K562 (cell line): Measurements from ENCODE around the gene EXOG. TPM values are rescaled to one million over a fixed set of nuclear protein-coding genes. Genes with fewer than 3 reads are reported as not detected.

Source experiments
- CHD1 ChIP-seq: fragments of 200-600 bp; sonication (generic); IDR thresholded peaks from one replicate; pipeline ENCODE4 v1.6.1; 2012; ENCODE audit warnings: mild to moderate bottlenecking, moderate library complexity, low read length, inconsistent platforms
- GTF2A2 ChIP-seq: IDR thresholded peaks from 2 replicates; pipeline ENCODE4 v1.6.1; 2016; ENCODE audit warnings: mild to moderate bottlenecking, missing genetic modification characterization, missing compliant biosample characterization
- KLF1 ChIP-seq: fragments of 450-650 bp; IDR thresholded peaks from 2 replicates; pipeline ENCODE4 v1.6.1; 2016; ENCODE audit warnings: missing genetic modification characterization, missing compliant biosample characterization
- MEIS2 ChIP-seq: fragments of 450-650 bp; IDR thresholded peaks from 2 replicates; pipeline ENCODE4 v1.6.1; 2014; ENCODE audit warnings: mild to moderate bottlenecking; ENCODE audit not compliant: partially characterized antibody
- PHB ChIP-seq: fragments of 250-450 bp; sonication (Bioruptor Pico); IDR thresholded peaks from 2 replicates; pipeline ENCODE4 v1.5.0; 2021
- PTRF ChIP-seq: fragments of 450-650 bp; IDR thresholded peaks from 2 replicates; pipeline ENCODE4 v1.6.1; 2016; ENCODE audit warnings: mild to moderate bottlenecking, missing genetic modification characterization, missing compliant biosample characterization
- RAD51 ChIP-seq: fragments of 450-650 bp; IDR thresholded peaks from 2 replicates; pipeline ENCODE4 v1.7.1; 2016; ENCODE audit warnings: low read depth, mild to moderate bottlenecking, borderline replicate concordance
- RBBP5 ChIP-seq: fragments of 200-600 bp; sonication (generic); IDR thresholded peaks from 2 replicates; pipeline ENCODE4 v1.6.1; 2012; ENCODE audit warnings: borderline replicate concordance, mild to moderate bottlenecking, low read length, control low read depth, inconsistent platforms; ENCODE audit not compliant: insufficient read depth, poor library complexity, severe bottlenecking
- TAF15 ChIP-seq: fragments of 200-400 bp; formaldehyde crosslinking; IDR thresholded peaks from 2 replicates; pipeline ENCODE4 v1.6.1; 2017; ENCODE audit warnings: mild to moderate bottlenecking, low read depth, low read length, moderate library complexity
- TRIM28 ChIP-seq: fragments of 450-650 bp; IDR thresholded peaks from 2 replicates; pipeline ENCODE4 v1.6.1; 2017
- ZC3H8 ChIP-seq: fragments of 450-650 bp; IDR thresholded peaks from 2 replicates; pipeline ENCODE4 v1.6.1; 2017
- ZNF134 ChIP-seq: fragments of 250-450 bp; sonication (Bioruptor Pico); conservative IDR thresholded peaks from 2 replicates; pipeline ENCODE4 v1.4.0; 2020
- ZNF146 ChIP-seq: IDR thresholded peaks from one replicate; pipeline ENCODE4 v1.6.1; 2018; ENCODE audit warnings: missing compliant biosample characterization; ENCODE audit not compliant: unreplicated experiment
- ZNF175 ChIP-seq: fragments of 200-800 bp; sonication (Bioruptor generic); IDR thresholded peaks from 2 replicates; pipeline ENCODE4 v1.6.1; 2016; ENCODE audit warnings: low read depth, mild to moderate bottlenecking, missing genetic modification characterization, missing compliant biosample characterization
- polyA plus RNA-seq, 8 experiments: library from polyadenylated mRNA; depleted of rRNA in 4 of 8; stranded (reverse) in 5 of 8; unstranded in 3 of 8; fragments of >200 nt; fragmentation: Nextera tagmentation in 2 of 8; fragmentation: Illumina TruSeq in 1 of 8; extraction: Ambion mirVana in 2 of 8; extraction: Trizol in 1 of 8; gene quantifications; 2 replicates each; pipeline versions ENCODE4 v1.2.1 to v1.2.3, GENCODE V29; 2011 to 2014; ENCODE audit warnings: inconsistent platforms in 1 of 8, missing spikeins in 1 of 8
- total RNA-seq, 7 experiments: library from RNA; depleted of rRNA in 6 of 7; stranded (reverse); fragments of >200 nt in 6 of 7; fragmentation: Illumina TruSeq in 2 of 7; extraction: Trizol in 2 of 7; gene quantifications; 2 replicates each; pipeline versions ENCODE4 v1.2.1 to v1.2.3, GENCODE V29; 2011 to 2021; ENCODE audit warnings: low replicate concordance in 1 of 7
- TF ChIP-seq, protein P1 (sequence below), 2 experiments: fragments of 450-650 bp; conservative IDR thresholded peaks; 2 replicates each; pipeline ENCODE4 v1.6.1; 2017; ENCODE audit warnings: mild to moderate bottlenecking in 2 of 2, moderate library complexity in 2 of 2
- TF ChIP-seq, protein P2 (sequence below): sonication (generic); formaldehyde crosslinking; IDR thresholded peaks from 2 replicates; pipeline ENCODE4 v1.4.0; 2020; ENCODE audit warnings: mild to moderate bottlenecking, missing genetic modification reagents
- TF ChIP-seq, protein P3 (sequence below): fragments of 450-650 bp; IDR thresholded peaks from 2 replicates; pipeline ENCODE4 v1.6.1; 2016; ENCODE audit warnings: missing biosample characterization, missing genetic modification characterization
- TF ChIP-seq, protein P4 (sequence below): fragments of 450-650 bp; IDR thresholded peaks from 2 replicates; pipeline ENCODE4 v1.6.1; 2017; ENCODE audit warnings: mild to moderate bottlenecking, moderate library complexity
- TF ChIP-seq, protein P5 (sequence below): fragments of 450-650 bp; IDR thresholded peaks from 2 replicates; pipeline ENCODE4 v1.7.1; 2018; ENCODE audit warnings: mild to moderate bottlenecking, low read depth; ENCODE audit not compliant: partially characterized antibody

The EXOG gene
- total and polyA plus RNA-seq, 9 of the 15 experiments (the other 6 are each of a cell fraction or from before 2014, with no cell fraction given) = 10.8 to 21.7 (median 14.8) TPM

DNA sequence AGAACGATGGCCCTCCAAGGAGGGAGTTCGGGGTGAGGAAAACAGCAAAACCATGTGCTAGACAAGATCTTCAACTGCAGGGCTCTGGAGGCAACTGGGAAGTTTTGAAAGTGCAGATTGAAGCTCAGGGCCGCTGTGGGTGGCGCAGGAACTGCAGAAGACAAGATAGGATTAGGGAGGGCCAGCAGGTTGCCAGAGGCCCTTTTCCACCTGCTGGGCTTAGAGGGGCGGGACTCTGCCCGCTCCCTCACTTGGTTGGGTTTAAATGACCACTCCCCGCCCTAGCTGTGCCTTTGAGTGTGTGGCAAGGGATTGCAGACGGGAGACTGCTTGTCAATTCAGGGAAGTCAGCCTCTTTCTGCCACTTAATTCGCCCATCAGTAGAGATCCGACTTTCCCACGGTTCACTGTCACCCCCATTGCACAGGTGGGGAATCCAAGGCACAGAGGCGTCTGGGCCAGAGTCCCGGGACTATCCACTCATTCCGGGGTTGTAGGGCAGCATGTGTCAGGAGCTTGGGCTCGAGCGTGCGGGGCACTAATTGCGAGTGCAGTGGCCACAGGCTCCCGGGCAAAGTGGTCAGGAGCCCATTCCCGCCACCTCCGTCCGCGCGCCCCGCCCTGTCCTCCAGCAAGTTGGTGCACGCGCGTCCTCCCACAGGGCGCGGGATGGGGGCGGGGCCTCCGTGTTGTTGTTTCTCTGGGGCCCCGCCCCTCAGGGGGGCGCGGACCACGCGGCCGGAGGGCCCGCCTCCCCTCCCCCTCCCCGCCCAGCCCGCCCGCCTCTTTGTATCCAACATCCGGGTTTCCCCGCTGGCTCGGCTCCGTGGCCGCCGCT, 42.8 kb upstream of the EXOG start, which contains the start of gene ACVR2B (continued):
- TF ChIP-seq, protein P1, sequence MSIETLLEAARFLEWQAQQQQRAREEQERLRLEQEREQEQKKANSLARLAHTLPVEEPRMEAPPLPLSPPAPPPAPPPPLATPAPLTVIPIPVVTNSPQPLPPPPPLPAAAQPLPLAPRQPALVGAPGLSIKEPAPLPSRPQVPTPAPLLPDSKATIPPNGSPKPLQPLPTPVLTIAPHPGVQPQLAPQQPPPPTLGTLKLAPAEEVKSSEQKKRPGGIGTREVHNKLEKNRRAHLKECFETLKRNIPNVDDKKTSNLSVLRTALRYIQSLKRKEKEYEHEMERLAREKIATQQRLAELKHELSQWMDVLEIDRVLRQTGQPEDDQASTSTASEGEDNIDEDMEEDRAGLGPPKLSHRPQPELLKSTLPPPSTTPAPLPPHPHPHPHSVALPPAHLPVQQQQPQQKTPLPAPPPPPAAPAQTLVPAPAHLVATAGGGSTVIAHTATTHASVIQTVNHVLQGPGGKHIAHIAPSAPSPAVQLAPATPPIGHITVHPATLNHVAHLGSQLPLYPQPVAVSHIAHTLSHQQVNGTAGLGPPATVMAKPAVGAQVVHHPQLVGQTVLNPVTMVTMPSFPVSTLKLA (conservative IDR thresholded peaks at IDR 0.05) = peak; percentile 97 to 98
- TF ChIP-seq PTRF (tag) (no peak), KLF1 (tag) (0 out of 2 replicates have a peak, but pooled peaks have one; percentile 18), ZNF146 (CRISPR knock-in tag) (no peak), RAD51 (0 out of 2 replicates have a peak, but pooled peaks have one; percentile 18), RBBP5 (peak; percentile 17), MEIS2 (no peak), TRIM28 (no peak), ZNF175 (no peak), ZNF134 (no peak), PHB (CRISPR knock-in tag) (no peak), GTF2A2 (tag) (no peak), ZC3H8 (no peak), TAF15 (no peak), CHD1 (no peak)
- TF ChIP-seq, protein P2, sequence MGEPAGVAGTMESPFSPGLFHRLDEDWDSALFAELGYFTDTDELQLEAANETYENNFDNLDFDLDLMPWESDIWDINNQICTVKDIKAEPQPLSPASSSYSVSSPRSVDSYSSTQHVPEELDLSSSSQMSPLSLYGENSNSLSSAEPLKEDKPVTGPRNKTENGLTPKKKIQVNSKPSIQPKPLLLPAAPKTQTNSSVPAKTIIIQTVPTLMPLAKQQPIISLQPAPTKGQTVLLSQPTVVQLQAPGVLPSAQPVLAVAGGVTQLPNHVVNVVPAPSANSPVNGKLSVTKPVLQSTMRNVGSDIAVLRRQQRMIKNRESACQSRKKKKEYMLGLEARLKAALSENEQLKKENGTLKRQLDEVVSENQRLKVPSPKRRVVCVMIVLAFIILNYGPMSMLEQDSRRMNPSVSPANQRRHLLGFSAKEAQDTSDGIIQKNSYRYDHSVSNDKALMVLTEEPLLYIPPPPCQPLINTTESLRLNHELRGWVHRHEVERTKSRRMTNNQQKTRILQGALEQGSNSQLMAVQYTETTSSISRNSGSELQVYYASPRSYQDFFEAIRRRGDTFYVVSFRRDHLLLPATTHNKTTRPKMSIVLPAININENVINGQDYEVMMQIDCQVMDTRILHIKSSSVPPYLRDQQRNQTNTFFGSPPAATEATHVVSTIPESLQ = no peak
- TF ChIP-seq, protein P3, sequence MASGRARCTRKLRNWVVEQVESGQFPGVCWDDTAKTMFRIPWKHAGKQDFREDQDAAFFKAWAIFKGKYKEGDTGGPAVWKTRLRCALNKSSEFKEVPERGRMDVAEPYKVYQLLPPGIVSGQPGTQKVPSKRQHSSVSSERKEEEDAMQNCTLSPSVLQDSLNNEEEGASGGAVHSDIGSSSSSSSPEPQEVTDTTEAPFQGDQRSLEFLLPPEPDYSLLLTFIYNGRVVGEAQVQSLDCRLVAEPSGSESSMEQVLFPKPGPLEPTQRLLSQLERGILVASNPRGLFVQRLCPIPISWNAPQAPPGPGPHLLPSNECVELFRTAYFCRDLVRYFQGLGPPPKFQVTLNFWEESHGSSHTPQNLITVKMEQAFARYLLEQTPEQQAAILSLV = no peak
- TF ChIP-seq, protein P4, sequence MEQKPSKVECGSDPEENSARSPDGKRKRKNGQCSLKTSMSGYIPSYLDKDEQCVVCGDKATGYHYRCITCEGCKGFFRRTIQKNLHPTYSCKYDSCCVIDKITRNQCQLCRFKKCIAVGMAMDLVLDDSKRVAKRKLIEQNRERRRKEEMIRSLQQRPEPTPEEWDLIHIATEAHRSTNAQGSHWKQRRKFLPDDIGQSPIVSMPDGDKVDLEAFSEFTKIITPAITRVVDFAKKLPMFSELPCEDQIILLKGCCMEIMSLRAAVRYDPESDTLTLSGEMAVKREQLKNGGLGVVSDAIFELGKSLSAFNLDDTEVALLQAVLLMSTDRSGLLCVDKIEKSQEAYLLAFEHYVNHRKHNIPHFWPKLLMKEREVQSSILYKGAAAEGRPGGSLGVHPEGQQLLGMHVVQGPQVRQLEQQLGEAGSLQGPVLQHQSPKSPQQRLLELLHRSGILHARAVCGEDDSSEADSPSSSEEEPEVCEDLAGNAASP = no peak
- TF ChIP-seq, protein P5, sequence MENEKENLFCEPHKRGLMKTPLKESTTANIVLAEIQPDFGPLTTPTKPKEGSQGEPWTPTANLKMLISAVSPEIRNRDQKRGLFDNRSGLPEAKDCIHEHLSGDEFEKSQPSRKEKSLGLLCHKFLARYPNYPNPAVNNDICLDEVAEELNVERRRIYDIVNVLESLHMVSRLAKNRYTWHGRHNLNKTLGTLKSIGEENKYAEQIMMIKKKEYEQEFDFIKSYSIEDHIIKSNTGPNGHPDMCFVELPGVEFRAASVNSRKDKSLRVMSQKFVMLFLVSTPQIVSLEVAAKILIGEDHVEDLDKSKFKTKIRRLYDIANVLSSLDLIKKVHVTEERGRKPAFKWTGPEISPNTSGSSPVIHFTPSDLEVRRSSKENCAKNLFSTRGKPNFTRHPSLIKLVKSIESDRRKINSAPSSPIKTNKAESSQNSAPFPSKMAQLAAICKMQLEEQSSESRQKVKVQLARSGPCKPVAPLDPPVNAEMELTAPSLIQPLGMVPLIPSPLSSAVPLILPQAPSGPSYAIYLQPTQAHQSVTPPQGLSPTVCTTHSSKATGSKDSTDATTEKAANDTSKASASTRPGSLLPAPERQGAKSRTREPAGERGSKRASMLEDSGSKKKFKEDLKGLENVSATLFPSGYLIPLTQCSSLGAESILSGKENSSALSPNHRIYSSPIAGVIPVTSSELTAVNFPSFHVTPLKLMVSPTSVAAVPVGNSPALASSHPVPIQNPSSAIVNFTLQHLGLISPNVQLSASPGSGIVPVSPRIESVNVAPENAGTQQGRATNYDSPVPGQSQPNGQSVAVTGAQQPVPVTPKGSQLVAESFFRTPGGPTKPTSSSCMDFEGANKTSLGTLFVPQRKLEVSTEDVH = peak; percentile 67
